ENCODE results near the gene CCDC32.

The CCDC32 gene

GRCh38 chr15:40569129-40569953 lies 4.5 kb upstream of the CCDC32 start, which contains the start of gene RPUSD2:
TSS of gene RPUSD2 (plus strand) at chr15:40569299. CDS start at chr15:40569338, 39 bp downstream.
- peak within 1 kb of the TSS; percentile 69 to 99 (median 91) for H3K4me3 ChIP-seq
- peak within 1 kb of the TSS; percentile 6 to 91 (median 78) for H3K27ac ChIP-seq

GRCh38 chr15:40567111-40567510 lies 2.3 kb upstream of the CCDC32 start:
- H3K27ac ChIP-seq: no peak overlapping the region
- no peak overlapping the region for H3K4me3 ChIP-seq

GRCh38 chr15:40565333-40566238 lies 744 bp upstream of the CCDC32 start:
- H3K4me3 ChIP-seq: peak overlapping the region; percentile 57 to 94 (median 78)
- peak overlapping the region in 16 of 21 experiments; percentile 62 to 96 (median 85) for H3K27ac ChIP-seq

- Histone ChIP-seq H3K27ac (no peak overlapping the region), H3K4me3 (no peak overlapping the region)
Observed at GRCh38 chr15:40563426-40563825, 1.4 kb downstream of the CCDC32 start.

GRCh38 chr15:40562691-40563090 lies 2.2 kb downstream of the CCDC32 start:
- Histone ChIP-seq H3K27ac (no peak overlapping the region), H3K4me3 (no peak overlapping the region)

GRCh38 chr15:40558952-40559742 lies 5.7 kb downstream of the CCDC32 start:
- Histone ChIP-seq H3K4me3 (no peak overlapping the region), H3K27ac (no peak overlapping the region)

- Histone ChIP-seq H3K4me3 (no peak overlapping the region), H3K27ac (no peak overlapping the region)
Observed at GRCh38 chr15:40555876-40556275, 9.0 kb downstream of the CCDC32 start.

- Histone ChIP-seq H3K27ac (no peak overlapping the region), H3K4me3 (no peak overlapping the region)
Observed at GRCh38 chr15:40554161-40554525, 10.7 kb downstream of the CCDC32 start.

- Histone ChIP-seq H3K4me3 (no peak overlapping the region), H3K27ac (peak overlapping the region in 3 of 21 experiments; percentile 23 to 56 (median 44))
Observed at GRCh38 chr15:40550341-40551037, 14.4 kb downstream of the CCDC32 start.

- Histone ChIP-seq H3K27ac (peak overlapping the region in 3 of 21 experiments; percentile 23 to 56 (median 44)), H3K4me3 (no peak overlapping the region)
Observed at GRCh38 chr15:40549894-40550293, 14.9 kb downstream of the CCDC32 start.

GRCh38 chr15:40548610-40549009 lies 16.2 kb downstream of the CCDC32 start:
- H3K4me3 ChIP-seq: no peak overlapping the region
- no peak overlapping the region for H3K27ac ChIP-seq

GRCh38 chr15:40545457-40545856 lies 19.4 kb downstream of the CCDC32 start:
- no peak overlapping the region for H3K27ac ChIP-seq
- no peak overlapping the region for H3K4me3 ChIP-seq

GRCh38 chr15:40543631-40544294 lies 21.1 kb downstream of the CCDC32 start:
- Histone ChIP-seq H3K27ac (no peak overlapping the region), H3K4me3 (no peak overlapping the region)

GRCh38 chr15:40543082-40543481 lies 21.8 kb downstream of the CCDC32 start:
- Histone ChIP-seq H3K4me3 (no peak overlapping the region), H3K27ac (no peak overlapping the region)

GRCh38 chr15:40538976-40539375 lies 25.9 kb downstream of the CCDC32 start:
- Histone ChIP-seq H3K4me3 (no peak overlapping the region), H3K27ac (no peak overlapping the region)

- H3K27ac ChIP-seq: no peak overlapping the region
Observed at GRCh38 chr15:40536501-40536900, 28.3 kb downstream of the CCDC32 start.

GRCh38 chr15:40534371-40534770 lies 30.5 kb downstream of the CCDC32 start:
- Histone ChIP-seq H3K27ac (no peak overlapping the region), H3K4me3 (no peak overlapping the region)

More at GRCh38 chr15:40536501-40536900, 28.3 kb downstream of the CCDC32 start:
- H3K4me3 ChIP-seq: no peak overlapping the region

GRCh38 chr15:40533763-40534364 lies 31.0 kb downstream of the CCDC32 start:
- Histone ChIP-seq H3K27ac (no peak overlapping the region), H3K4me3 (no peak overlapping the region)
